Activated B cell treated with CpG ODN at 0.5 μM for 24 hours (primary cell): Measurements from ENCODE around the gene PLA2G2F. TPM values are rescaled to one million over a fixed set of nuclear protein-coding genes. Genes with fewer than 3 reads are reported as not detected.

Experiments
- ATAC-seq: fragments of 200-7000 bp; cut with Tn5 transposase; one replicate; pipeline ENCODE4 v1.10.0; 2021; ENCODE audit warnings: low read depth, mild to moderate bottlenecking, moderate library complexity
- CTCF ChIA-PET: fragments of 350-600 bp; sonication (Branson Sonifier 250); formaldehyde crosslinking; loops from one replicate; lab custom pipeline; 2021; ENCODE audit warnings: antibody characterized with exemption; lab: Charles Lee
- POLR2A ChIA-PET: fragments of 350-600 bp; sonication (Branson Sonifier 250); formaldehyde crosslinking; loops from one replicate; lab custom pipeline; 2021; ENCODE audit warnings: antibody characterized with exemption; lab: Charles Lee
- DNase-seq: peaks from one replicate; pipeline ENCODE4 v3.0.0; 2022
- H3K27ac Mint-ChIP-seq: one replicate; pipeline ENCODE4 v1.8.0; 2020; ENCODE audit warnings: mixed read lengths
- H3K27me3 Mint-ChIP-seq: one replicate; pipeline ENCODE4 v1.8.0; 2021; ENCODE audit warnings: mixed read lengths
- H3K36me3 Mint-ChIP-seq: one replicate; pipeline ENCODE4 v1.8.0; 2021; ENCODE audit warnings: low read depth, mixed read lengths
- H3K4me1 Mint-ChIP-seq: one replicate; pipeline ENCODE4 v1.8.0; 2021; ENCODE audit warnings: mixed read lengths
- H3K4me3 Mint-ChIP-seq: one replicate; pipeline ENCODE4 v1.8.0; 2020; ENCODE audit warnings: mild to moderate bottlenecking, mixed read lengths
- H3K9me3 Mint-ChIP-seq: one replicate; pipeline ENCODE4 v1.8.0; 2020; ENCODE audit warnings: mixed read lengths
- CTCF ChIP-seq: fragments of 200-600 bp; IDR thresholded peaks from one replicate; pipeline ENCODE4 v1.8.0; 2022; ENCODE audit warnings: antibody characterized with exemption, mild to moderate bottlenecking
- intact Hi-C: fragments of 100-400 bp; cut with micrococcal nuclease; formaldehyde crosslinking; loops from one replicate; pipeline ENCODE4 v1.15.1; 2024
- total RNA-seq: library from RNA; stranded (reverse); gene quantifications from 2 replicates; pipeline ENCODE4 v1.2.3, GENCODE V29; 2022

Gene PLA2G2F
- total RNA-seq, 1 donor from 2014 or later = not detected

GRCh38 chr1:20093940-20094391 is 45.2 kb upstream of the PLA2G2F start:
- CTCF ChIA-PET = no interaction called here
- no peak overlapping the region for H3K4me3 Mint-ChIP-seq
- DNase-seq (no peak), ATAC-seq (no peak)
- no peaks in the 10 kb centered on the region for H3K9me3 Mint-ChIP-seq
- no peaks in the 10 kb centered on the region for H3K27me3 Mint-ChIP-seq
- H3K4me1 Mint-ChIP-seq = no peaks in the 10 kb centered on the region
- TF ChIP-seq CTCF = no peak
- no peak overlapping the region for H3K27ac Mint-ChIP-seq
- POLR2A ChIA-PET = no interaction called here
- H3K36me3 Mint-ChIP-seq = no peaks in the 10 kb centered on the region
- intact Hi-C loops = no loop called here

- ATAC-seq = no peak
- intact Hi-C loops = no loop called here
- ChIA-PET POLR2A (no interaction called here), CTCF (no interaction called here)
- DNase-seq = no peak
- Mint-ChIP-seq H3K4me1 (no peaks in the 10 kb centered on the region), H3K36me3 (no peaks in the 10 kb centered on the region), H3K27me3 (no peaks in the 10 kb centered on the region), H3K4me3 (no peak overlapping the region), H3K9me3 (no peaks in the 10 kb centered on the region), H3K27ac (no peak overlapping the region)
- no peak for TF ChIP-seq CTCF
Measured at GRCh38 chr1:20095564-20096434, 43.3 kb upstream of the PLA2G2F start.

DNA sequence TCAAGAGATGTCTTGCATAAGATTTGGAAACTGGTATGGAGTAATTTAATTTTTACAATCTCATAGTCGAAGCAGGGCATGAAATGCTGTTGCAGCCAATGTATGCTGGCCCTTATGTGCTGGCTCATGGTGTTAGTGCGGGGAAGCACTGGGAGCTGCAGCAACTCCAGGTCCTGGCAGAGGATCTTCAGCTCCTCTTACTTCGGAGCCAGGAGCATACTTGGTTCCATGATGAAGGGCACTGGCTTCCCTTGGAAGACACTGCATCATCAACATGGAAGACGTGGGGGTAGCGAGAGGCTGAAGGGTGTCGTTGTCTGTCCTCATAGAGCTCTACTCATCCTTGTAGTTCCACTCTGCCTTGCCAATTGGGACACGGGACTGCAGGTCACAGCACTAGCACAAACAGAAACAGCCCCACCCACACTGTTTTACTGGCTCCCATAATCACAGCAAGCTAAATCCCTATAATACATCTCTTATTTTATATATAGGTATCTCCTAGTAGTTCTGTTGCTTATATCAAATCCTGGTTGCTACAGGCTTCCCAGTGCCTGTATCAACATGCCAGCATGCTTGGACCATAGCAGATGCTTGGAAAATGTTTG is 42.2 kb upstream of the PLA2G2F start:
- ATAC-seq (no peak), DNase-seq (no peak)
- Mint-ChIP-seq H3K9me3 (no peaks in the 10 kb centered on the region), H3K4me3 (no peak overlapping the region), H3K27ac (no peak overlapping the region), H3K4me1 (peaks cover 6% of the 10 kb centered on the region), H3K27me3 (no peaks in the 10 kb centered on the region), H3K36me3 (no peaks in the 10 kb centered on the region)
- ChIA-PET POLR2A (interaction anchor here (0.6 kb wide), 1 partner anchor 1440 kb away, joined by 6 read pairs; no protein-coding TSS in a partner anchor), CTCF (no interaction called here)
- no peak for TF ChIP-seq CTCF
- intact Hi-C loops = no loop called here

GRCh38 chr1:20099533-20099932 is 39.6 kb upstream of the PLA2G2F start:
- DNase-seq (no peak), ATAC-seq (no peak)
- H3K4me1 Mint-ChIP-seq = peaks cover 6% of the 10 kb centered on the region
- H3K27ac Mint-ChIP-seq = no peak overlapping the region
- POLR2A ChIA-PET = no interaction called here
- H3K36me3 Mint-ChIP-seq = no peaks in the 10 kb centered on the region
- no peaks in the 10 kb centered on the region for H3K27me3 Mint-ChIP-seq
- no peak overlapping the region for H3K4me3 Mint-ChIP-seq
- TF ChIP-seq CTCF = no peak
- H3K9me3 Mint-ChIP-seq = no peaks in the 10 kb centered on the region
- intact Hi-C loops = no loop called here
- CTCF ChIA-PET = interaction anchor here (1.2 to 5.0 kb wide), 2 partner anchors 52 to 96 kb away, joined by 3 to 54 read pairs; no protein-coding TSS in a partner anchor
